GM12874 (cell line): ENCODE data around the gene PIK3C3.

ENCODE experiments used
- TF ChIP-seq, protein P1 (sequence below): IDR thresholded peaks from 2 replicates; pipeline ENCODE4 v1.5.1; 2011; ENCODE audit warnings: low read depth, mild to moderate bottlenecking, control low read depth, low read length, moderate library complexity; ENCODE audit not compliant: insufficient read depth

The PIK3C3 gene

DNA sequence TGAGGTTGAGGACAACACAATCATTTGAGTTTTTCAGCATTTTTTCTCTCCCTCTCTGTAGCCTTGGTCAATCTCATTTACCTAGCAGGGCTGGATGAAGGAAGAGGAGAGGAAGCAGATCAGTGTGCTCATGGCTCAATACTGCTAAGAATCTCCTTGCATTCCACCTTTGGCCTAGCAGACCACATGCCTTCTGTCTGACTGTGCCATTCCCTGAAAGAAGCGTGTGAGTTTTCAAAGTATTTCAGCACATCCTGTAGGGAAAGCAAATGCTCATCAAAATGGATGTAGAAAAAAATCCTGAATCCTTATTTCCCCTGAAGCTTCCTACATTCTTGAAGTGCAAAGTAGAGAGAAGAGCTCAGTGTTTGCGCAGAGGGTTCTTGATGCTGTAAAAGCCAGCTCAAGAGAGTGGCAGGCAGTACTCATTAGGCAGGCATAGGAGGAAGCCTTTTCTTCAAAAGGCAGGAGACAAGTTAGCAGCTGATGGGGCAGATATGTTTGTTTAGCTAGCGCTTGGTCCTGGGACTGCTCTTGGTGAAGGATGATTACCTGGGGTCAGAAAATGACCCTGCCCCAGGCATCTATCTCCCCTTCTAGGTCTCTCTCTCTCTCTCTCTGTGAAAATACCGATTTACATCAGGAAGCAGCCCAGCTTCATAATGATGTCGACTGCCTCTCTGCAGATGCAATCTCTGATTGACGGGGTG lies 14.4 kb upstream of the PIK3C3 start:
- TF ChIP-seq, protein P1, sequence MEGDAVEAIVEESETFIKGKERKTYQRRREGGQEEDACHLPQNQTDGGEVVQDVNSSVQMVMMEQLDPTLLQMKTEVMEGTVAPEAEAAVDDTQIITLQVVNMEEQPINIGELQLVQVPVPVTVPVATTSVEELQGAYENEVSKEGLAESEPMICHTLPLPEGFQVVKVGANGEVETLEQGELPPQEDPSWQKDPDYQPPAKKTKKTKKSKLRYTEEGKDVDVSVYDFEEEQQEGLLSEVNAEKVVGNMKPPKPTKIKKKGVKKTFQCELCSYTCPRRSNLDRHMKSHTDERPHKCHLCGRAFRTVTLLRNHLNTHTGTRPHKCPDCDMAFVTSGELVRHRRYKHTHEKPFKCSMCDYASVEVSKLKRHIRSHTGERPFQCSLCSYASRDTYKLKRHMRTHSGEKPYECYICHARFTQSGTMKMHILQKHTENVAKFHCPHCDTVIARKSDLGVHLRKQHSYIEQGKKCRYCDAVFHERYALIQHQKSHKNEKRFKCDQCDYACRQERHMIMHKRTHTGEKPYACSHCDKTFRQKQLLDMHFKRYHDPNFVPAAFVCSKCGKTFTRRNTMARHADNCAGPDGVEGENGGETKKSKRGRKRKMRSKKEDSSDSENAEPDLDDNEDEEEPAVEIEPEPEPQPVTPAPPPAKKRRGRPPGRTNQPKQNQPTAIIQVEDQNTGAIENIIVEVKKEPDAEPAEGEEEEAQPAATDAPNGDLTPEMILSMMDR = no peak

DNA sequence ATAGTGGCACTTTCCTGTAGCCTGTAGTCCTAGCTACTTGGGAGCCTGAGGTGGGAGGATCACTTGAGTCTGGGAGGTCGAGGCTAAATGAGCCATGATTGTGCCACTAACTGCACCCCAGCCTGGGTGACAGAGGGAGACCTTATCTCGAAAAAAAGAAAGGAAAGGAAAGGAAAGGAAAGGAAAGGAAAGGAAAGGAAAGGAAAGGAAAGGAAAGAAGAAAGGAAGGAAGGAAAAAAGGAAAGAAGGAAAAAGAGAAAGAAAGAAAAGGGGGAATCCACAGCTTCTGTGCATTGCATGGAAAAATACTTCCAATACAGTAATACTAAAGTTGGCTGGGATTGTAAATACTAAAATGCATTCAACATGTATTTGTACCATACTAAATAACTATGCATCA lies 12.8 kb upstream of the PIK3C3 start:
- TF ChIP-seq, protein P1 = no peak

DNA sequence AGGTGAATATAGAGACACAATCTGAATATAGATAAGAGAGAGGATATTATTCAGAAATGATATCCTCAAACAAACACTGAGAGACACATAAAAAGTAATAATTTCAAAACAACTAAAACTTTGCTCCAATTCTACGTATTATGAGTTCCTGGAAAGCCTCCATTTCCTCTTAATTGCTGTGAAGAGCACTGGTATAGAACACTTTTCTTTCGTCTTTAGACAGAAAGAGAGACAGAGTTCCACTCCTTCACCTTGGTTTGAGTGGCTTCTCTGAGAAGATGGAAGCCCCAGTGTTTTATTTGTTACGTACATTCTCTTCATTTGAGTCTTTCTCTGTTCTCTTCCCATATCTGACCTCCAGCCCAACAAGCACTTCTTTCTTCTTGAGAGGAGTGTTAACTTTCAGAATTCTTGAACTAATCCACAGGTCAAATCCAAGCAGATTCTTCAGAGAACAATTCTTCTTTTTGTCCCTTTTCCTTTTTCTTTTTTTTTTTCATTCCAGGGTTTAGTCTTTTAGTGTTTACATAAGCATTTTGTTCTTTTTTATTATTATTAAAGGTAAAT lies 6.4 kb upstream of the PIK3C3 start:
- TF ChIP-seq, protein P1 = no peak

DNA sequence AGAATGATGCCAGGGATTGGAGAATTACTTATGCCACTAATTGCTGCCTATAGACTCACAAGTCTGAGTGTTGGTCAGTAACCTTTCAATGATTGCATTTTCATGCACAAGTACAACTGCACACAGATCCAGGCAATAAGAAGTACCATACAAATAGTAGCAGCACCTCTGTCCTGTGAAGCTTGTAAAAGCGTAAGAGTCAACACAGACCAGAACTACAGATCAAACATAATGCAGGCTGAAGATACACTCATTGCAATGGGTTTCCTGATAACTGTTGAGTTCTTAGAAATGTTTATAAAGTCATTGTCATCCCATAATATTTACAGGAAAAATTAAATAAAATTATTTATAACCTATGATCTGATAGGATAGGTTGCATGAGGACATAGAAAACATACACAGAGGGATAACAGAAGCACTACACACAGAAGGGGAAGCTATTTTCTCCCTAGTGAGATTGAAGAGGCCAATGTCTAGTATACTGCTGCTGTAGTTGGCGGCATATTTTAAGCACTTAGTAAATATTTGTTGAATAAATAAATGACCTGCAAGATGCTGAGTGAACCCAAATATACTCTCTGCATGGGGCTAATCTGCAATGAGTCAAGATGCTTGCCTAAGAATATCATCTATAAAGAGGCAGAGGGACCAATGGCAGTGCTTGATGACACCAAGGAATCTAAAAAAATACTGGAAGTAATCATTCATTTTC lies 5.7 kb upstream of the PIK3C3 start:
- TF ChIP-seq, protein P1 = no peak

DNA sequence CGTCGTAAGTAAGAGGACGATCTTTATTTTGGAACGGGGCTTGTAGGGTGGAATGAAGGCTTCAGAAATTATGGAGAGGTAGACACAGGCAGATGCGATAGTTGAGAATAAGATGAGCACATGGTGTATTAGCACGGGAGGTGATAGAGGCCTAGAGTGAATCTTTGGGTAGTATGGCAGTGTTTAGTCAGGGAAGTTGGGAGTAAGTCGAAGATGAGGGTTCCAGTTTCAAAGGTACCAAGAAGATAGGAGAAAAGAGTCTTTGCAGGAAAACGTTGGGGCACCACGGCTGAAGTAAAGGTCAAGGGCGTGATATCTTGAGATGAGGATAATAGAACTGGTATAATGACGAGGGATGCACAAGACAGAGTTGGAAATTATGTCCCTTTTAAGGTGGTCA lies 654 bp downstream of the PIK3C3 start:
- TF ChIP-seq, protein P1 = no peak

DNA sequence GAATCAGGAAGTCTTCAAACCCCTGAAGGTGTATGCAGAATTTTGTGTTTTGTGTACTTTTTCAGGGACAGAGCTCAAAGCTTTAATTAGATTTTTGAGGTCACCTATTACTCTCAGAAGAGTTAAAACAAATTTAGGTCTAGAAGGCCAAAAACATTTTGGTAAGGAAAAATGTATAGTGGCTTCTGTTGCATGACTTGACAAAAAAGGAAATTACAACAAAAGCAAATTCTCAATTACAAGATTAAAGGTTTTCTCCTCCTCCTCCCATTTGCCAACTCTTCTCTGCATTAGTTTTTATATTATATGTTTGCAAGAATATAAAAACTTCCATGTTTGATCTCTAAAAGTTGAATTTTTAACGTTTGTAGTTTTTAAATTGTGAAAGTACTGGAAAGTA lies 4.0 kb downstream of the PIK3C3 start:
- TF ChIP-seq, protein P1 = no peak

DNA sequence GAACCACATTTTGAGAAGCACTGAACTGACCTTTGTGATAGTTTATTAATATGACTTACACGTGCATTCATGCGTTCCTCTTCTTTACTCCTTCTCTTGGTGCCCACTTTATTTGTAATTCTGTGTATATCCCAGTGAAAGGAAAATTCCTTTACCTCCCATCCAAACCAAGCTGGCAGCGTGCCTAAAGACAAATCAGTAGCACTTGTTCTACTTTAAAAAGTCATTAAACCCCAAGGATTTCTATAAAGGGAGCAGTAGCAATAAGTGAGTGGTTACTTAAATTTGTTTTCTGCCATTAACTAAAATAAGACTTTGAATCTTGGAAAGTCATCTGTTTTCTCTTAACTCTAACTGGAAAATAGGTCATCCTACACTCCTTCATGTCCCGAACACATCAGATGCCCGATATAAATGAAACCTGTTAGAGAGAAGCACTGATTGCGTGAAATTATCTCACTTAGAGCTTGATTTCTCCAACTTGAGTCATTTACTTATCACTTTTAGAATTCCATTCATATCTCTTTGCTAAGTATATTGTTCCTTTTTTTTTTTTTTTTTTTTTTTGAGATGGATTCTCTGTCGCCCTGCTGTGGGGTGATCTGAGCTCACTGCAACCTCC lies 10.7 kb downstream of the PIK3C3 start:
- TF ChIP-seq, protein P1 = no peak
